Right atrium auricular region (tissue), 2 donors: ENCODE measurements around the gene CFAP107. TPM values are rescaled to one million over a fixed set of nuclear protein-coding genes. Genes with fewer than 3 reads are reported as not detected.
"Not testable (repeated sequence)": the region's sequence is repeated elsewhere in the genome, so short reads cannot be mapped to it uniquely, and the experiment has no call there.

Source experiments
- DNase-seq: peaks from one replicate; pipeline ENCODE4 v3.0.0-alpha.2; 2019; ENCODE audit warnings: low spot score
- H3K27ac ChIP-seq, 2 donors: fragments of 200-600 bp; sonication (generic); 1 replicate in 1 of 2; 2 replicates in 1 of 2; pipeline ENCODE4 v1.5.1; 2016 to 2019
- H3K27me3 ChIP-seq, 2 donors: fragments of 200-600 bp; sonication (generic); one replicate each; pipeline versions ENCODE4 v1.5.1 to v1.6.0; 2017 to 2019
- H3K36me3 ChIP-seq: fragments of 200-600 bp; sonication (generic); one replicate; pipeline ENCODE4 v1.5.1; 2016
- H3K4me1 ChIP-seq, 2 donors: fragments of 200-600 bp; sonication (generic); one replicate each; pipeline versions ENCODE4 v1.5.1 to v1.6.0; 2017 to 2019
- H3K4me3 ChIP-seq, 2 donors: fragments of 200-600 bp; sonication (generic); 1 replicate in 1 of 2; 2 replicates in 1 of 2; pipeline ENCODE4 v1.5.1; 2017 to 2019; ENCODE audit warnings: mild to moderate bottlenecking in 1 of 2, moderate library complexity in 1 of 2
- H3K9me3 ChIP-seq, 2 donors: fragments of 200-600 bp; sonication (generic); one replicate each; pipeline ENCODE4 v1.5.1; 2019
- total RNA-seq, 2 donors: library from RNA; depleted of rRNA; stranded (reverse); fragments of >200 nt; gene quantifications; one replicate each; pipeline ENCODE4 v1.1.0, GENCODE V29; 2016
- TF ChIP-seq, protein P1 (sequence below), 2 donors: fragments of 200-600 bp; sonication (generic); IDR thresholded peaks; one replicate each; pipeline ENCODE4 v1.5.1; 2019; ENCODE audit warnings: antibody characterized with exemption in 2 of 2

CFAP107 gene
- total RNA-seq, 2 donors from 2014 or later, result not detected

DNA sequence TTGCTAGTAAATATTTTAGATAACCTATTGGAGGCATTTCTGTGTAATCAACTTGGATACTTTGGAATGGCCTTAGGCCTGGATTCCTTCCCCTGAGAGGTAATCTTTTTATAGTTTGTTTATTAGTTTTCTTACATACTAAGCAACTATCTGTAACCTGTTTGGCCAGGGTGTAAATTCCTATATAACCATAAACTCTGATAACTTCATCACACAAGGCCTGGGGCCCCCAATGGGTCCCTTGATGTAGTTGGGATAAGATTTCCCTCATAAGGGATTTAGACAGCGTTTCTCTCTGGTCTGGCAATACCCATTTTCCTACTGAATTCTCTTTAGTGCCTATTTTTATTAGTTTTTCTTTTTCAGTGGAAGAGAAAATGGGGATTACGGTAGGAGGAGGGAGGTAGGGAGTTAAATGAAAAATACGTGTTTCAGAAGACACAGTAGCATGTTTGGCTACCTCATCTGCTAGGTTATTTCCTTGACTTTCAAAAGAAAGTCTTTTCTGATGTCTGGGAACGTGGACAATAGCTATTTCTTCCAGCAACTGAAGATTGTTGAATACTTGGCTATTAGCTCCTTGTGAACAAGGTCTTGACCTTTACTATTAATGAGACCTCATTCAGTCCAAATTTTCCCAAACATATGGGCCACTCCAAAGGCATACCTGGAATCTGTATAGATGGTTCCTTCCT is 37.5 kb upstream of the CFAP107 start:
- Histone ChIP-seq H3K27me3 (no peaks in the 10 kb centered on the region), H3K27ac (no peak overlapping the region), H3K9me3 (peaks cover 0 to 5% of the 10 kb centered on the region in 2 donors), H3K4me3 (no peak overlapping the region), H3K4me1 (no peaks in the 10 kb centered on the region), H3K36me3 (no peaks in the 10 kb centered on the region)
- no peak for DNase-seq
- TF ChIP-seq, protein P1, sequence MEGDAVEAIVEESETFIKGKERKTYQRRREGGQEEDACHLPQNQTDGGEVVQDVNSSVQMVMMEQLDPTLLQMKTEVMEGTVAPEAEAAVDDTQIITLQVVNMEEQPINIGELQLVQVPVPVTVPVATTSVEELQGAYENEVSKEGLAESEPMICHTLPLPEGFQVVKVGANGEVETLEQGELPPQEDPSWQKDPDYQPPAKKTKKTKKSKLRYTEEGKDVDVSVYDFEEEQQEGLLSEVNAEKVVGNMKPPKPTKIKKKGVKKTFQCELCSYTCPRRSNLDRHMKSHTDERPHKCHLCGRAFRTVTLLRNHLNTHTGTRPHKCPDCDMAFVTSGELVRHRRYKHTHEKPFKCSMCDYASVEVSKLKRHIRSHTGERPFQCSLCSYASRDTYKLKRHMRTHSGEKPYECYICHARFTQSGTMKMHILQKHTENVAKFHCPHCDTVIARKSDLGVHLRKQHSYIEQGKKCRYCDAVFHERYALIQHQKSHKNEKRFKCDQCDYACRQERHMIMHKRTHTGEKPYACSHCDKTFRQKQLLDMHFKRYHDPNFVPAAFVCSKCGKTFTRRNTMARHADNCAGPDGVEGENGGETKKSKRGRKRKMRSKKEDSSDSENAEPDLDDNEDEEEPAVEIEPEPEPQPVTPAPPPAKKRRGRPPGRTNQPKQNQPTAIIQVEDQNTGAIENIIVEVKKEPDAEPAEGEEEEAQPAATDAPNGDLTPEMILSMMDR (IDR thresholded peaks at IDR 0.05), result no peak

DNA sequence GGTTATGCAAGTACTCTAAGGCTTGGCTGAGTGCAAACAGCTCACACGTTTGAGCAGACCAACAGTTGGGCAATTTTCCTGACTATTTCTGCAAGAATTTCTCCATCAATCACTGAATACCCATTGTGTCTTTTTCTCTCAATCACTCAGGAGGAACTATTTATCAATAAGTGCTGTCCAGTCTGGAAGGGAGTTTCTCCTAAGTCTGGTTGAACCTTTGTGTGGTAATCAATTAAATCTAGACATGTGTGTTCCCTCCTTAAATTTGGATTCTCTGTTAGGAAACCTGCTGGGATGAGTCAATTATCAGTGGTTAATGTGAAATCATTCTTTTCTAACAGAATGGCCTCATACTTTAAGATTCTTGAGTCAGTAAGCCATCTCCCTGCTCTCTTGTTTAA is 36.9 kb upstream of the CFAP107 start:
- Histone ChIP-seq H3K4me1 (no peaks in the 10 kb centered on the region), H3K36me3 (no peaks in the 10 kb centered on the region), H3K9me3 (no peaks in the 10 kb centered on the region), H3K4me3 (no peak overlapping the region), H3K27ac (no peak overlapping the region), H3K27me3 (no peaks in the 10 kb centered on the region)
- TF ChIP-seq, protein P1 (IDR thresholded peaks at IDR 0.05), result no peak
- no peak for DNase-seq

DNA sequence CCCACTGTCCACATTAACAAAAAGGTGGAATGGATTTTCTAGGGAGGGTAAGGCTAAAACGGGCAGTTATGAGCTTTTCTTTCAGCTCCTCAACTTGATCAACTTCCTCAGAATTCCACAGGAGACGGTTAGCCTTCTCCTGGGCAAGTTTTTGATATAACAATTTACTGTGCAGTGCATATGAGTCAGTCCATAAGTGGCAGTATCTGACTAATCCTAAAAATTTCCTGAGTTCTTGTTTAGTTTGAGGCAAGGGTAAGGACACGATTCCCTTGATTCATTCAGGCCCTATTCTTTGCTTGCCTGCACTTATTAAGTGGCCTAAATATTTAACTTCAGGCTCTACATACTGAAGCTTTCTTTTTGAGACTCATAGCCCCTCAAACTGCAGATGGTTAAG is 36.3 kb upstream of the CFAP107 start:
- no peaks in the 10 kb centered on the region for H3K36me3 ChIP-seq
- H3K4me1 ChIP-seq, result no peaks in the 10 kb centered on the region
- H3K27ac ChIP-seq, result no peak overlapping the region
- no peak overlapping the region for H3K4me3 ChIP-seq
- H3K27me3 ChIP-seq, result no peaks in the 10 kb centered on the region
- TF ChIP-seq, protein P1 (IDR thresholded peaks at IDR 0.05), result no peak
- no peaks in the 10 kb centered on the region for H3K9me3 ChIP-seq
- no peak for DNase-seq

DNA sequence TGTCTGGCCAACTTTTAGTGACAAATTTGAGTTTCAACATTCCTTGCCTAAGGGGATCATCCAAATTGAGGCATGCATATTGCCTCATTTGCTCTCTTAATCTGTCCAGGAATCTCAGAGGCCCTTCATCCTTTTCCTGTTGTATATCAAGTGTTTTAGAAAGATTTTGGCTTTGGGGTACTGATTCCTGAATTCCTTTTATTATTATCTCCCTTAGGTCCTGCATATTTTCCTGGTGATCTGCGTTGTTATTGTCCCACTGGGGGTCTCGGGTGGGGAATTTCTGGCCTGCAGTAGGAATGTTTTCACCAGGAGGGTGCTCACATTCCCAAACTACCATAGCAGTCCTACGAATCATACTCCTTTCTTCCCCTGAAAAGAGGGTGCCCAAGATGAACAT is 34.5 kb upstream of the CFAP107 start:
- Histone ChIP-seq H3K27ac (no peak overlapping the region), H3K4me3 (no peak overlapping the region), H3K36me3 (no peaks in the 10 kb centered on the region), H3K27me3 (no peaks in the 10 kb centered on the region), H3K9me3 (no peaks in the 10 kb centered on the region), H3K4me1 (no peaks in the 10 kb centered on the region)
- TF ChIP-seq, protein P1 (IDR thresholded peaks at IDR 0.05), result no peak
- DNase-seq, result no peak

DNA sequence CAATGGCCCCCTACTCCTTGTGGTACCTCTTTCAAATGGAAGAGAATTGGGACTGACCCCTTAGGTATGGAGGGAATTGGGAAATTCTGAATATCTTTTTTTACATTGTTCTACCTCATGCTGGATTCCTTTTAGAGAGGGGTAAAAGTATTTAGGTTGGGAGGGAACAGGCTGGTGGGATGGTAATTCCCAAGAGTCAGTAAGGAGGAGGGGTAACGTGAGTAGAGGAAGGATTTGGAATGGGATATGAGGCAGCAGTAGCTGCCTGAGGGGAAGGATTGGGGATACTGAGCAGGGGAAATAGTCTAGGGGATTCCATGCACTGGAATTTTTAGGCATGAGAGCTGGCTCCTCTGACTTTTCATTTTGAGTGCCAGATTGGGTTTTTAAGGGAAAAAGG is 33.9 kb upstream of the CFAP107 start:
- TF ChIP-seq, protein P1 (IDR thresholded peaks at IDR 0.05), result no peak
- Histone ChIP-seq H3K27ac (no peak overlapping the region), H3K27me3 (no peaks in the 10 kb centered on the region), H3K9me3 (no peaks in the 10 kb centered on the region), H3K4me1 (no peaks in the 10 kb centered on the region), H3K36me3 (no peaks in the 10 kb centered on the region), H3K4me3 (no peak overlapping the region)
- DNase-seq, result no peak

DNA sequence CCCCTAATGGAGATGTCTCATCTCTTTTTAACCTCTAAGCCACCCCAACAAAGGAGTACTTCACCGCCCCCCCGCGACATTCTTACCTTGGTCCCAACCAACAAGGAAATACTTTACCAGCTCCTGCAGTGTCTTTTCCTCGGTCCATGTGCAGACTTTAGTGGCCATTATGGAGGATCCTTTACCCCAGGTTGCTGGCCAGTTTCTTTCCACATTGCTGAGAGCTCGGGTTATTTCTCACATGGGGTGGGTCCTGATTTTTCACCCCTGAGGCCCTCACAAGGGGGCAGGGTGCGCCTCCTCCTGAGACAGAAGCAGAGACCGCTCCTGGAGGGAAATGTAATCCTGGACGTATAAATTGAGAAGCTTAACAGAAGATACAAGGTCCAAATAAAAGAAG is 33.1 kb upstream of the CFAP107 start:
- H3K36me3 ChIP-seq, result no peaks in the 10 kb centered on the region
- TF ChIP-seq, protein P1 (IDR thresholded peaks at IDR 0.05), result no peak
- DNase-seq, result no peak

DNA sequence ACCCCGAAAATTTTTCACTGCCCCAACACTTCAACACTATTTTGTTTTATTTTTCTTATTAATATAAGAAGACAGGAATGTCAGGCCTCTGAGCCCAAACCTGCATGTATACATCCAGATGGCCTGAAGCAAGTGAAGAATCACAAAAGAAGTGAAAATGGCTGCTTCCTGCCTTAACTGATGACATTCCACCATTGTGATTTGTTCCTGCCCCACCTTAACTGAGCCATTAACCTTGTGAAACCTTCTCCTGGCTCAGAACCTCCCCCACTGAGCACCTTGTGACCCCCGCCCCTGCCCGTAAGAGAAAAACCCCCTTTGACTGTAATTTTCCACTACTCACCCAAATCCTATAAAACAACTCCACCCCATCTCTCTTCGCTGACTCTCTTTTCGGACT is 32.3 kb upstream of the CFAP107 start:
- not testable (repeated sequence) for H3K27ac ChIP-seq, DNase-seq, H3K4me1 ChIP-seq, H3K36me3 ChIP-seq, H3K27me3 ChIP-seq, H3K9me3 ChIP-seq, H3K4me3 ChIP-seq

More for the DNA sequence above, 33.1 kb upstream of the CFAP107 start:
- Histone ChIP-seq H3K27ac (no peak overlapping the region), H3K27me3 (no peaks in the 10 kb centered on the region), H3K9me3 (no peaks in the 10 kb centered on the region), H3K4me3 (no peak overlapping the region), H3K4me1 (no peaks in the 10 kb centered on the region)
